SU-DHL-6 (cell line): ENCODE results near the gene POC1B.

Experiments used
- EZH2phosphoT487 ChIP-seq: fragments of 200-600 bp; sonication (generic), shearing (Covaris generic); conservative IDR thresholded peaks from 2 replicates; pipeline ENCODE4 v1.6.1; 2018; ENCODE audit warnings: mild to moderate bottlenecking, antibody characterized with exemption, low read length, moderate library complexity, mixed read lengths
- TF ChIP-seq, protein P1 (sequence below): fragments of 200-600 bp; sonication (generic); IDR thresholded peaks from one replicate; pipeline ENCODE4 v1.5.1; 2017; ENCODE audit warnings: antibody characterized with exemption, mild to moderate bottlenecking, low read length, moderate library complexity; ENCODE audit not compliant: insufficient read depth, poor library complexity, severe bottlenecking

DNA sequence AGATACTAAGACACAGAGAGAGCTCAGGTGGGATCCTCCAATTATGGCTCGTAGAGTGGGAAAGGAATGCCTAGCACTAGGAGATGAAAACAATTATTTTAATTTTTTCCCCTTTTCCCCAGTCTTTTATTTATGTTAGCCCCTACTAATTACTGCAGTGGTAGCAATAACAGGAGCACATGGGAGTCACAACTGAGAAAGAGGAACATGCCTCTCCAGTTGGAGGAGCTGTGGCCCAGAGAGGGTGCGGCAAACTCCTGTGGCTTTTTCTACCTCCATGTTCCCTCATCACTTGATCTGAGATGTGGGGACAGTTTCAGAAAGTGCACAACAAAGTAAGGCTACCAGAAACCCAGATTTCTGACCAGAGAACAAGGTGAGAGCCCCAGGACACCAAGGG is 25.9 kb upstream of the POC1B start:
- TF ChIP-seq, protein P1, sequence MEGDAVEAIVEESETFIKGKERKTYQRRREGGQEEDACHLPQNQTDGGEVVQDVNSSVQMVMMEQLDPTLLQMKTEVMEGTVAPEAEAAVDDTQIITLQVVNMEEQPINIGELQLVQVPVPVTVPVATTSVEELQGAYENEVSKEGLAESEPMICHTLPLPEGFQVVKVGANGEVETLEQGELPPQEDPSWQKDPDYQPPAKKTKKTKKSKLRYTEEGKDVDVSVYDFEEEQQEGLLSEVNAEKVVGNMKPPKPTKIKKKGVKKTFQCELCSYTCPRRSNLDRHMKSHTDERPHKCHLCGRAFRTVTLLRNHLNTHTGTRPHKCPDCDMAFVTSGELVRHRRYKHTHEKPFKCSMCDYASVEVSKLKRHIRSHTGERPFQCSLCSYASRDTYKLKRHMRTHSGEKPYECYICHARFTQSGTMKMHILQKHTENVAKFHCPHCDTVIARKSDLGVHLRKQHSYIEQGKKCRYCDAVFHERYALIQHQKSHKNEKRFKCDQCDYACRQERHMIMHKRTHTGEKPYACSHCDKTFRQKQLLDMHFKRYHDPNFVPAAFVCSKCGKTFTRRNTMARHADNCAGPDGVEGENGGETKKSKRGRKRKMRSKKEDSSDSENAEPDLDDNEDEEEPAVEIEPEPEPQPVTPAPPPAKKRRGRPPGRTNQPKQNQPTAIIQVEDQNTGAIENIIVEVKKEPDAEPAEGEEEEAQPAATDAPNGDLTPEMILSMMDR: no peak
- TF ChIP-seq EZH2phosphoT487: no peak
